GM12864 (cell line): Measurements from ENCODE around the gene CYB561A3.
A peak's percentile ranks its signal among the peaks of the same experiment; 100 is the strongest.

Experiments used
- DNase-seq: peaks from one replicate; pipeline ENCODE4 v3.0.0-alpha.2; 2011; ENCODE audit warnings: low read depth
- H3K4me3 ChIP-seq: 2 replicates; pipeline ENCODE4 v1.5.1; 2011; ENCODE audit warnings: mild to moderate bottlenecking, low read depth, low read length, control low read depth
- TF ChIP-seq, protein P1 (sequence below): IDR thresholded peaks from 2 replicates; pipeline ENCODE4 v1.5.1; 2011; ENCODE audit warnings: low read depth, mild to moderate bottlenecking, moderate library complexity, low read length, control low read depth, inconsistent platforms; ENCODE audit errors: missing control alignments

CYB561A3 gene

DNA sequence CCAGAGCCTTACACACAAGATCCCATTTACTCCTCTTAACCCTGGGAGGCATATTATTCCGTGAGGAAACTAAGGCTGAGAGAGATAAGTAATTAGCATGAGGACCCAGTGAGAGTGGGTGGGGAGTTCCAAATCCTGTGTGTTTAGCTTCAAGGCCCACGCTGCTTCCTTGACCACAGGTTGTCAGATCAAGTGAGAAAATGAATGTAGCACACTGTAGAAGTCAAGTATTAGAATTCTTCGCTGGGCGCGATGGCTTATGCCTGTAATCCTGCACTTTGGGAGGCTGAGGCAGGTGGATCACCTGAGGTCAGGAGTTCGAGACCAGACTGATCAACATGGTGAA is 3.8 kb downstream of the CYB561A3 start:
- DNase-seq = no peak
- TF ChIP-seq, protein P1, sequence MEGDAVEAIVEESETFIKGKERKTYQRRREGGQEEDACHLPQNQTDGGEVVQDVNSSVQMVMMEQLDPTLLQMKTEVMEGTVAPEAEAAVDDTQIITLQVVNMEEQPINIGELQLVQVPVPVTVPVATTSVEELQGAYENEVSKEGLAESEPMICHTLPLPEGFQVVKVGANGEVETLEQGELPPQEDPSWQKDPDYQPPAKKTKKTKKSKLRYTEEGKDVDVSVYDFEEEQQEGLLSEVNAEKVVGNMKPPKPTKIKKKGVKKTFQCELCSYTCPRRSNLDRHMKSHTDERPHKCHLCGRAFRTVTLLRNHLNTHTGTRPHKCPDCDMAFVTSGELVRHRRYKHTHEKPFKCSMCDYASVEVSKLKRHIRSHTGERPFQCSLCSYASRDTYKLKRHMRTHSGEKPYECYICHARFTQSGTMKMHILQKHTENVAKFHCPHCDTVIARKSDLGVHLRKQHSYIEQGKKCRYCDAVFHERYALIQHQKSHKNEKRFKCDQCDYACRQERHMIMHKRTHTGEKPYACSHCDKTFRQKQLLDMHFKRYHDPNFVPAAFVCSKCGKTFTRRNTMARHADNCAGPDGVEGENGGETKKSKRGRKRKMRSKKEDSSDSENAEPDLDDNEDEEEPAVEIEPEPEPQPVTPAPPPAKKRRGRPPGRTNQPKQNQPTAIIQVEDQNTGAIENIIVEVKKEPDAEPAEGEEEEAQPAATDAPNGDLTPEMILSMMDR = no peak

GRCh38 chr11:61357233-61357893 is 4.3 kb downstream of the CYB561A3 start:
- no peak overlapping the region; the same call in 1 of the 2 replicates for H3K4me3 ChIP-seq
- TF ChIP-seq, protein P1 = no peak
- peak; percentile 80 for DNase-seq

More for the DNA sequence above, 3.8 kb downstream of the CYB561A3 start:
- H3K4me3 ChIP-seq = no peak overlapping the region; the same call in 1 of the 2 replicates

- no peak overlapping the region for H3K4me3 ChIP-seq
- no peak for DNase-seq
- TF ChIP-seq, protein P1 = no peak
Observed at GRCh38 chr11:61356706-61357105, 5.0 kb downstream of the CYB561A3 start.

DNA sequence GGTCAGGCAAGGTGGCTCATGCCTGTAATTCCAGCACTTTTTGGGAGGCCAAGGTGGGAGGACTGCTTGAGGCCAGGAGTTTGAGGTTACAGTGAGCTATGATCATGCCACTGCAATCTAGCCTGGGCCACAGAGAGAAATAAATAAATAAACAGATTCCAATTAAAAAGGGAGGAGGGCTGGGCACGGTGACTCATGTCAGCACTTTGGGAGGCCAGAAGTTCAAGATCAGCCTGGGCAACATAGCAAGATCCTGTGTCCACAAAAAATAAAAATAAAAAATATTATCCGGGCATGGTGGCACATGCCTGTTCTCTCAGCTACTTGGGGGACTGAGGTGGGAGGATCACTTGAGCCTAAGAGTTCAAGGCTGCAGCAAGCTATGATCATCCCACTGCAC is 7.5 kb downstream of the CYB561A3 start:
- no peak for DNase-seq
- H3K4me3 ChIP-seq = no peak overlapping the region
- TF ChIP-seq, protein P1 = no peak

DNA sequence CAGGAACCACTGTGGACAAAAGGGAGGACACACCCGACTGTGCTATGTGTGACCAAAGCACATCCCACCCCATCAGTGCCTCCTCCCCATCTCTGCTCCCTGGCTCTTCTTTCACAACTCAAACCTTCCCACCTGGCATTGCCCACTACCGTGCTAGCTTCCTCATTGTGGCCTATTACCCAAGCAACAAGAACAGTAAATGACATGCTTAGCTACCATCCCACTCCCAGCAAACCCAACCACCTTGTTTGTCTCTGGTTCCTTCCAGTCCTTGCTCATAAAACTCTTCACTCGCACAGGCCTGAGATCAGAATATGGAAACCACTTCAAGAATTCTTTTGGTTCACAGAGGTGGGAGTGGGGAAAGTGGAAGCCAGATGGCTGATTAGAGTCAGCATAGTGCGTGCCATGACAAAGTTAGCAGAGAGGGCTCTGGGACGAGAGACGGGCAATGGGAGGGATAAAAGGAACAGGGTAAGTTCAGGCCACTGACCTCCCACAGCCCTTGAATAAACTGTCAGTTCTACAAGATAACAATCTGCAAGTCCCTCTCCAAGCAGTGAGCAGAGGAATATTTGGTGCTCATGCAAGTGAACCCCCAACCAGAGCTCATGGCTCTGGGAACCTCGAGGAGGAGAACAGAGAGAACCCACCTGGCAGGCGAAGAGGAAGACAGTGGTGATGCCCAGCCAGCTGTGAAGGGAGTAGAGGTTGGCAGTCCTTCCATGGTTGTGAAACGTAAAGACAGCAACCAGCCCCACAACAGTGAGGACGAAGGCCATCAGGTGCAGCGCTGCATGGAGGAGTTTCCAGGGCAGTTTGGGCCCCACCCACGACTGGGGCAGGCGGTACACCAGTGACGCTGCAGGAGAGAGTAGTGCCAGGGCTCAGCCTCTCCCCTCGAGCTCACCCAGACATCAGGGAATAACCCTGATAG is 8.3 kb downstream of the CYB561A3 start:
- TF ChIP-seq, protein P1 = no peak
- DNase-seq = no peak
- H3K4me3 ChIP-seq = no peak overlapping the region

DNA sequence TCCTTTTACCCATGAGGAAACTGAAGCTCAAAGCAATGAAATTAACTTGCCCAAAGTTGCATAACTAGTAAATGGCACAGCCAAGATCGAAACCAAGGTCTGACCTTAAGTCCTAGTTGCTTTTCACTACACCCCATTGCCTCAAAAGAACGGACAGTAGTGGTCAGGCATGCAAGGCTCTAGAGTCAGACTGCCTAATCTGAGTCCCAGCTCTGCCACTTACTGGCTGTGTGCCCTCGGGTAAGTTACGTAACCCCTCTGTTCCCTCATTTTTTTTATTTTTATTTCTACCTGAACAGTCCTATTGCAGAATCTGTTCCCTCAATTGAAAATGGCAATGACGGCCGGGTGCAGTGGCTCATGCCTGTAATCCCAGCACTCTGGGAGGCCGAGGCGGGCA is 9.6 kb downstream of the CYB561A3 start:
- H3K4me3 ChIP-seq = no peak overlapping the region
- DNase-seq = no peak
- TF ChIP-seq, protein P1 = no peak
